Measurements from ENCODE around the gene MRPS25.

The MRPS25 gene

DNA sequence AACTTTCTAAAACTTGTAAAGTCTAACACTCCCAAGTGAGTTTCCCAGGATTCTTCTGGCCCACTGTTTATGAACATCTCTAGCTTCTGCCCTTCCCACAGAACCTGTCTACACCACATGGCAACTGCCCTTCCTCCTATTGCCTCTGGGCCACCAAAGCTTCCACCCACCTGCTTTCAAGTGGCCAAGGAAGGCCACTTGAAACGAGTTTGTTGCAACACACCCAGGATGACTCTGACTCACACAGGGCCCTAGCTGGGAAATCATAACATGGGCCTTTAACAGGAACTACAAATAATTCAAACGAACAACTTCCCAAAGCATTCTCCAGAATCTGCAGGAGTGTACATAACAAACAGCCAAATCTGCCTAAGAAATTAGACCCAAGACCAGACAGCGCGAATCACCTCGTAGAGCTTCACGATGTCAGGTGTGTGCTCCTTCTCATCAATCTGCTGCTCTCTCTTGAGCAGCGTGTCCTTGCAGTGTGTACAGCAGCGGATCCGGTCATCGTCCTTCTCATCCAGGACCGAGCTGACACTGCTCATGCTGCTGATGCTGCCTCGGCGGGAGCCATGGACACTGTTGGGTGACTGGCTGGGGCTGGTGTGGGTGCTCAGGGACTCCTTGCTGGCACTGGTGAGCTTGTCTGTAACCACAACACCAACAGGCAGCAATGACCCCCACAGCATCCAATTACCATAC is 17.0 kb upstream of the MRPS25 start:
- DNase-seq: no peak

DNA sequence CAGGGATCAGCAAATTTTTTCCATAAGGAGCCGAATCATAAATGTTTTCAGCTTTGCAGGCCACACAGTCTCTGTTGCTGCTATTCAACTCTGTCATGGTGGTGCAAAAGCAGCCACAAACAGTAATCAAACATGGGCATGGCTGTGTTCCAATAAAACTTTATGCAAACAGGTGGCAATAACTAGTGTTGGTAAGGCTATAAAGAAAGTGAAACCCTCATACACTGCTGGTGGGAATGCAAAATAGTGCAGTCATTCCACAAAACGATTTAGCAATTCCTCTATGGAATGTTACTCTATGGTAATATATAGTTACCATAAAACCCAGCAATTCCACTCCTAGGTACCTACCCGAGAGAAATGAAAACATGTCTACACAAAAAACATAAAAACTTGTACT is 14.0 kb upstream of the MRPS25 start:
- DNase-seq: no peak

DNA sequence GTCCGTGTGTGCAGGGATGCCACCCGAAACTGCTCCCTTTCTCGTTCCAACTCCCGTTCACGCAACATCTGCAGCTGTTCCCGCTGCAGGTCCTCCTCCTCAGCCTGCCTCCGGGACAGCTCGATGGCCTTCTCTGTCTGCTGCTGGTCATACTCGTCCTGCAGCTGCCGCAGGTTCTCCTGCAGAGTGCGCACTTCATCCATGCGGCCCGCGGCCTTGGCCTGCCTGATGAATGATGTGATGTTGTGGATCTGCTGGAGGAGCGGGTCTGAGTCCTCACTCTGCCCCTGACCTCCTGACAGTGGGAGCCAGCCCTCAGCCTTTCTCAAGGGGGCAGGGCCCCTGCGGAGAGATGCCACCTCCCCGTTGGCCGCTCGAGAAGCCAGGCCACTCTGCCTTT is 9.4 kb upstream of the MRPS25 start:
- DNase-seq: no peak

DNA sequence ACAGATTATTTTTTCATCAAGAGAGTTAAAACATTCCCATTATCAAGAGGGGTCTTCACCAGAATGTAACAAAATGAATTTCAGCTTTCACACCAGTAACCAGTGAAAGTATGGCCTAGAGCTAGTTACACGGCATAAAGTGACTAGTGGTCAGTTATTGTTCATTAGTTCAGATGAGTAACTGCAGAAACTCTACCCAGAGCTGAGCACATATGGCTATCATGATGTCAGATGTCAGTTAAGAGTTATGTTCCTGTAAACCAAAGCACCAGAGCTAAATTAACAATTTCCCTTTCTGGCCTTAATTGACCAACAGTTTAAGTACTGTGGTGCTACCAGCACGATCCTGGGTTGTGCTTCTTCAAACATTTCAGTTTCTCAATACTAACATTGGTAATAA is 6.6 kb upstream of the MRPS25 start:
- no peak for DNase-seq

DNA sequence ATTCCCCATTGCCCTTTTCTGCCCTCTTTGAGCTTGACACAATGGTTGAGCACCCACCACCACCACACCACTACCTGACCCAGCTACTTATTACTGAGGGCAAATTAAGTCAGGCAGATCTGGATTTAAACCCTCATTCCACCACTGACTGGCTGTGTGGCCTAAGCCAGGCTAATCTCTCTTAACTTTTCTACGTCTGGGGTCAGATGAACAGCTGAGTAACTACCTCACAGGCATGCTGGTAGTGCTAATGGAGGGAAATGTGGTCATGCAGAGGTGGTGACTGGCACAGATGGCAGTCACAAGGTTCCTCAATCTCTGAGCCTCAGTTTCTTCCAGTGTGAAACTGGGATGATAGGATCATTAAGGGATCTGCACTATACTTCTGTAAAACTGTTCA is 4.3 kb upstream of the MRPS25 start:
- DNase-seq: no peak

DNA sequence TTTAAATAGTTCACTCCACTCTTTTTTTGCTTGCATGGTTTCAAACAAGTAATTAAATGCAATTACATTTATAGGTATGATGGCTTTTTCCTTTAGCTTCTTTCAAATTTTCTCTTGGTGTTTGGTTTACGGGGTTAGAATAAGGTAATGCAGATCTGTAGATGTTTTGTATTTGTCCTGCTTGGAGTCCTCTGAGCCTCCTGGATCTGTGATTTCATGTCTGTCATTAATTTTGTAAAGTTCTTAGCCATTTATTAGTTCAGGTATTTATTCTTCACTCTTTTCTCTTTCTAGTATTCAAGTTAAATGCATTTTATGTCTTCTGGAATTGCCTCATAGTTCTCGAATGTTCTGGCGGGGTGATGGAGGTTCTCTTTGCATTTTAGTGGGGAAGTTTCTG is 1.4 kb upstream of the MRPS25 start:
- DNase-seq: no peak

DNA sequence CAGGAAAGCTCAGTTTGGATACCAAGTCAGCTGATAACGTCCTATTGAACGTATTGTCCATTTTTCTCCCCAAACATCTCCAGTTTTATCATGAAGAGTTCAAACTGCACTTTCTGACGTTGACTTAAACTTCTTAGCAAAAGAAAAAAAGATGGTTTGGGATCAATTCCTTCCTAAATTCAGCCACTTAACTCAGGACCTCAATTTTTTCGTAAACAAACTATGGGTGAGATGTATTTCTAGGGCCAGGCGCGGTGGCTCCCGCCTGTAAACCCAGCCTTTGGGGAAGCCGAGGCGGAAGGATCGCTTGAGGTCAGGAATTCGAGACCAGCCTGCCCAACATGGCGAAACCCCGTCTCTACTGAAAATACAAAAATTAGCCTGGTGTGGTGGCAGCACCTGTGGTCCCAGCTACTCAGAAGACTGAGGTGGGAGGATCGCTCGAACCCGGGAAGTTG is 464 bp upstream of the MRPS25 start:
- DNase-seq: no peak

DNA sequence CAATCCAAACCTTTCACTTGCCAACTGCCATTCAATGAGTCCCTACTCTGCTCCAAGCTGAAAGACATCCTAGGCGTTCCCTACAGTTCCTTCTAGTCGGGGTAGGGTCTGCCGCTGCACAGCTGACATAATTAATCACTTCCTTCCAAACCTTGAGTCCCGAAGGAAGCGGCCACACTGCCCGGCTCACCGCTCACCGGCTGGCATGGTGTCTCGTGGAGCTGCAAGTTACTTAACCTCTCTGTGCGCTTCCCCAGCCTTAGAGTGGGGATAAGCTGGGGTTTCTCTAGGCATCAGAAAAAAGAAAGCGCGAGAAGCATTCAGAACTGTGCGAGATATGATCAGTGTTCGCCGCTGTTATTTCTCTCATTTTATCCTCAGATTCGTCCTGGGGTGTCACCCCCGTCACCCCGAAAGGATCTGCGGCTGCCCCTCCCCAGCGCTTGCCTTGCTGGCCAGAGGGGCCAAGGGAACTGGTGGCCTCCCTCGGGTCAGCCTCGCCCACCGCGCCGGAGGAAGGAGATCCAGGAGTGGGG is 748 bp downstream of the MRPS25 start:
- DNase-seq: no peak

DNA sequence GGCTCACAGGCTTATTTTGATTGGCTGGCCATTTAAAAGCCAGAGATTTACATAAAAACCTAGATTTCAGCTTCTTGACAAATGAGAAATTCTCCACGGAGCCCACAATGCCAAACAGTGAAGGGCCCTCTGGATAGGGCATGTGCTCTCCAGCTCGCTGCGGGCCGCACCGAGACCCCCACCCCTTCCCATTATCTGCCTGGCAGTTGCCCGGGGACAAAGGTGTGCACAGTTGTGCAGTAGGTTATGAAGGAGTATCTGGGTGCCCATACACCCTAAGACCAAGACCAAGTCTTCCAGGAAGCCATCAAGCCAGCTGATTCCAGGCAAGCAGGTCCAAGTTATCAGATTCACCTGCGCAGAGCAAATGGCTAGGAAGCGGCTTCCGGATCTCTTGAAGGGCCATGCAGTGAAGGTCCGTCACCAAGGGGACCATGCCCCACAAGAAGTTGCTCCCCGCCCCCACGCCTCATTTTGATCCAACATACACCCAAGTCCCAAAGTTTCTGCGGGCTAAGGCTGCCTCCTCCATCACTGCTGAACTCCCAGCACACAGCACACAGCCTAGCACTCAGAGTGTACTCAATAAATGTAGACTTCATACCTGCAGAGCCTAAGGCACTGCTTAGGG is 1.3 kb downstream of the MRPS25 start:
- no peak for DNase-seq

DNA sequence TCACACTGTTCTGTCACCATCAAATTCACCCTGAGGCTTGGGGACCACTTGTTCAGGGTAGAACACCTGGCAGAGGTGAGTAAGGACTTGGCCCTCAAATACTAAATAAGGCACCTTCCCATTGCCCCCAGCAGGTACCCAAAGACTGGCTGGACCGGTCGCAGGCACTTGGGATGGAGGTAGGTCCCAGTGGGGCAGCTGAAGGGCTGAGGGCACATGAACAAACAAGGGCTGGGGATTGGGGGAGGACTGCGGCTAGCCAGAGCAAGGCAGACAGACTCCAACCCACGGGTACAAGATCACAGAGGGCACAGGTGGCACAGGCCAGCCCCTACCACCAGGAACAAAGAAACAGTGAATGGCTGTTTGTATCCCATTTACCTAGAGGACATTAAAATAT is 1.9 kb downstream of the MRPS25 start:
- no peak for DNase-seq

DNA sequence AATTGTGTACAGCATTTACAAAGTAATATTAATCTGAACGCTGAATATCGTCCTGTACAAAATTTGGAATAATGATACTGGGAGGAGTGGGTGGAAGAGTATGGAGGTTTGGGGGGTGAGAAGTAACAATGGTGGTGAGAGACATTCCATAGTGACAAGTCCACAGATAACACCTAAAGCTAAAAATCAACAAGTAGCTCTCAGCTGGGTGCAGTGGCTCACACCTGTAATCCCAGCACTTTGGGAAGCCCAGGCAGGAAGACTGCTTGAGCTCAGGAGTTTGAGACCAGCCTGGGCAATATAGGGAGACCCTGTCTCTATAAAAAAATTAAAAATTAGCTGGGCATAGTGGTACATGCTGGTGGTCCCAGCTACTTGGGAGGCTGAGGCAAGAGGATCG is 5.1 kb downstream of the MRPS25 start:
- DNase-seq: no peak

DNA sequence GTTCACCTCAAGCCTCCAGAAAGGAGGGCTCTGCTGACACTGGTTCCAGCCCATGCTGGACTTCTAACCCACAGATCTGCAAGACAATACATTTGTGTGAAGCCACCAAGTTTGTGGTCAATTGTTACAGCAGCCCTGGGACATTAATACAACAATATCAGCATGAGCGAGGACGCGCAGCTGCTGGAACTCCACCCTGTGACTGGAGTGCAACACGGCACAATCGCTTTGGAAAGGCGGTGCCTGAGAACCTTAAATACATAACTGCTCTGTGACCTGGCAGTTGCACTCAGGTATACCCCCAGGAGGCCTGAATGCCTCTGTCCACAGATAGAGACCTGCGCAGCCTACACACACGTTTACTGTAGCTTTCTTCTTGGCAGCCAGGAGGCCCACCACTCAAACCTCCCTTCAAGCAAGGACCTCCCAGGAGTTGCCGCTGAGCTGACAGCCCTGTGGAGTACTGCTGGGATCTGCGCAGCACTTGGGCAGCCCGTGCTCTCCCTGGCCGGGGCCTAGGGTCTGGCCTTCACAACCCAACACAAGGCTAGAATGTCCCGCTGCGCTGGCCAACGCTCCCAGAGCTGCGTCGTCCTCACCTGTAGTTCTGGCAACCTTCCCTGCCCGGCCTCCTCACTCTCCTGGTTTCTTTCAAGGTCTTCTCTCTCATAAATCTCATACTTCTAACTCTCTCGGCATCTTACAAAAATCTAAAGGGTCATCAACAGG is 8.3 kb downstream of the MRPS25 start:
- no peak for DNase-seq

DNA sequence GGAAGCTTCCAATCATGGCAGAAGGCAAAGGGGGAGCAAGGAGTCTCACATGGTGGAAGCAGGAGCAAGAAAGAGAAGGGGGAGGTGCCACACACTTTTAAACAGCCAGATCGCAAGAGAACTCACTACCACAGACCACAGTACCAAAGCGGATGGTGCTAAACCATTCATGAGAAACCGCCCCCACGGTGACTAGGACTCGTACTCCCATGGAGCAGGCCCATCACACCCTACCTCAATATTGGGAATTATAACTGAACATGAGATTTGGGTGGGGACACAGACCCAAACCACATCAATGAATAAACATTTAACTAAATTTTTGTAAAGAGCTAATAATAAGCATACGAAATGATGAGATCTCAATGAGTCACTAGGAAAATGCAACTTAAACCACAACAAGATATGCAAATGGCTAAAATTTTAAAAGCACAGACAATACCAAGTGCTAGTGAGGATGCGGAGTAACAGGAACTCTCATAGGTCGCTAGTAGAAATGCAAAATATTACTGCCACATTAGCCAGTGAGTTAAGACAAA is 10.0 kb downstream of the MRPS25 start:
- no peak for DNase-seq

DNA sequence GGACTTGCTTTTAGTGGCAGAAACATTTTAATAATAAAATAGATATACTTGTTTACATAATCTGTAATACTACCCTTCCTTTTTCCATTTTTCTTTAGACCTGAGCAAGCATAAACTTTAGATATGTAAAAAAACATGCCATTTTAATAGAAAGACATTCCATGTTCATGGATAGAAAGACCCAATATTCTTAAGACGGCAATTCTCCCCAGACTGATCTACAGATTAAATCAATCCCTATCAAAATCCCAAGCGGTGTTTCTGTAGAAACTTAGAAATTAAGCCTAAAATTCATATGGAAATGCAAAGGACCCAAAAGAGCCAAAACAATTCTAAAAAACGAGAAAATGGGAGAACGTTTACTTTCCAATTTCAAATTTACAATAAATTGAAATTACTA is 11.6 kb downstream of the MRPS25 start:
- no peak for DNase-seq

DNA sequence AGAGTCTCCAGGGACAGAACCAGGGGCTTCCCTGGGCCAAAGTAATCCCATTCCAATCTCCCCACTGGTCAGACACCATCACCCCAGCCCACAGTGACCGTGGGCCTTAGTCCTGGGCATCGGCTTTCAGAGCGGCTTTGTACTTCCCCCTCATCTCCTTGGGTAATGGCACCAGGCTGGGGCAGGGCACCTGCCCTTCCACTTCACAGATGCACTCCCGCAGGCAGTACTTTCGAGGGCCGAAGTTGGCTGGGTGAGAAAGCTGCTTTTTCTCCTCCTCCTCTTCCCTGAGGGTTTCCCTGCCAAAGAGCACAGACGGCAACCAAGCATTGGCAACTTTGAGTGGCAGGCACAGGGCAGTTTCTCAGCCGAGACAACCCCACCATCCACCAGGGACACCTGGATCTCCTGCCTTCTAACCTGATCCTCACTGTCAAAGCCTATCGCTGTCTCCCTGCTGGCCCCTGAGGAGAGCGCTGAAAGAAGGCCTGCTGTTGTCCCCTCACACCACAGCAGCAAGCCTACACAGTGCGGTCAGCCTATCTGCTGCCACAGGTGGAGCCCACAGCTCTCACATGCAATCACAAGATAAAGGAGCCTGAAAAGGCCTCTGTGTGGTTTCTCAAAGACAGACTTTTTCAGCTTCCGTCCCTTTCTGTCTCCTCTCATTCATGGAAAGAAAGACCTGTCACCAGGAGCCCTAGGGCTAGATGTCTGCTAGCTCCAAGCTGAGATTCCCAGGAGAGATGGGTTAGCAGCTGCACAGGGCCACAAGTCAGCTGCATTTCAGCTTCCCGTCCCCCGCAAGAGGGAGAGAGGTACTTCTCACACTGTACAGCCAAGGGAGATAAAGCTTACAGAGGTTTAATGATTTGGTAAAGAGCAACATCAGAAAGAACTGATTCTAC is 12.5 kb downstream of the MRPS25 start:
- no peak for DNase-seq

DNA sequence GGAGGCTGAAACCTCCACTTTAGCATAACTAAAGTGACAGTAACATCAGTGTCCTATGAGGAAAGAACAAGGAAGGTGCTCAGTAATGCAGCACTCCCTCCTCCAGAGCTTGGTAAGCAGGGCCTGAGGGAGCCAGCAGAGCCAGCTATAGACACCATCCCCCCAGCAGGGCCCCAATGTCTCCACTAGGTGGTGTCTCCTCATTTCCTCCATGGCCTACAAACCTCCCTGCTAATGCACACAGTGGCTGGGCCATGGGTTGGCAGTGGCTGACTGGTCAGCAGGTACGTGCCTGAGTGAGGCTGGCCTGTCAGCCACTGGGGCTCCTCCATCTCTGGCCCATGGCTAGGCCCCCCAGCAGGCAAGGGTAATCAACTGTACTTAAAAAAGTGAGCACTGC is 13.6 kb downstream of the MRPS25 start:
- no peak for DNase-seq

DNA sequence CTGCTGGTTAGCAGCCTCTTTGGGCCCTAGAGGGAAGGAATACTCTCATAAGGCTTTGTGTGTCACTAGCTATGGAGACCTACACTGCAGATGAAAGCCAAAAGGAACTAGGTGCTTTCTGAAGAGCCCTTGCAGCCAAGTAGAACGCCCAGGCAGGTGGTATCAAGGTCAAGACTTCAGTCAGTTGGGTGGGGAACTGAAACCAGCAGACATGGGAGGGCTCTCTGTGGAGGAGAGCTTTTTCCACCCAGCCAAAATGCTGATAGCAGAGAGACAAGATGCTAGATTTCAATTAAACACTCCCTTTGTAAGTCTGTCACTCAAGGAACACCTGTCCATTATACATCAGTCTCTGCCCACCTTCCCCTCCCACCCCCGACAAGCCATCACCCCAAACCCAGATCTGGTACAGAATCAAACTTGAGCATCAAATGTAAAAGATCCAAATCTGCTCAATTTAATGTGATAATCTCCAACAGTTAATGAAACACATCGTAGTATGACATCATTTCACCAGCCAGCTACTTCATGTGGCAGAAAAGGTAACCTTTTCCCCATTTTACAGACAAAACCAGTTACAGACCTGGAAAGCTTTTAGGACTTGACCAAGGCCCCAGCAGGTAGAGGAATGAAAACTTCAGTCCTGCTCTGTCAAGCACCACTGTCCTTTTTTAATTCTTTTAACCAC is 14.6 kb downstream of the MRPS25 start:
- no peak for DNase-seq

DNA sequence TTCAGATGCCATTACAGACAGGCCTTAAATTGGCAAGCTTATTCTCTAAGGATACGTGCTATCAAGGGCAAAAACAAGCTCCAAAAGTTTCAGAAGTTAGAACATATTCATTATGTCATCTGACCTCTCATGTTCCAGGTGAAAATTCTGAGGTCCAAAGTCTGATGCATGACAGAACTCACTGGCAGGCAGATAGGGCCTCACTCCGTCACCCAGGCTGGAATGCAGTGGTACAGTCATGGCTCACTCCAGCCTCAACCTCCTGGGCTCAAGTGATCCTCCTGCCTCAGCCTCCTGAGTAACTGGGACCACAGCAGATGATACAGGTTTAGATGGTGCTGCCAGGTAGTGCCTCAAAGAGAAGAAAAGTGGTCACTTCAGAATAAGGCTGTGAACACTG is 15.5 kb downstream of the MRPS25 start:
- no peak for DNase-seq

DNA sequence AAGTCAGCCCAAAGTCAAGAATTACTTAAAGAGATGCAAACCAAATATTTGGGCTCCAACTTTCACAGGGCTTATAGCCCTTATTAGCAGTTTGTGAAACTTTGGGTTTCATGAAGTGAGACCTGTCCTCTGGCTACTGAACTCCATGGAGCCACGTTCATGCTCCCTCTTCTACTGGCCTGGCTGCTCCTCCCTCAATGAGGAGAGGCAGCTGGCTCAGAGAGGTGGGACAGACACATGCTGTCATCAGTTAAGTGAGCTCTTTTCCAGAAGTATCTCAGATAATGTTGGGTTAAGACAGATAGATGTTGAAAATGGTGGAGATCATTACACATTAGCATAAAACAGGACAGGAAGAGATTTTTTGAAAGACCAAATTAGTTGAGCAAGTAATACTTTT is 19.4 kb downstream of the MRPS25 start:
- DNase-seq: no peak

DNA sequence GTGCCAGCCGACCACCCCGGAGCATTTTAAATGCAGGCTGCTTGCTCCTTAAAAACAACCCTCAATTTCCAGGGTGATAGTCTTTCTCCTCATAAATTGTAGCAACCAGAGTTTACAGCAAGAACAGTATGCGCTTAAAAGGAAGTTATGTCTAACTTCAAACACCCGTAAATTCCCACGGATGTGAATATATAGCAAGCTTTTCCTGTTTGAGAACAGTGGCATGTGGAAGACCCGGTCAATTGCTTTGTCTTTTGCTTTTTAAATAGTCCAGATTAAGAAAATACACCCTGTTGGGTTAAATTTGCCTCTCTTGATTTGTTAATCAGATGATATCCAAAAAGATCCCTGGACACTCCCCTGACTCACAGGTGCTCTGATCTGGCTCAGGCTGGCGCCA is 20.8 kb downstream of the MRPS25 start:
- no peak for DNase-seq

DNA sequence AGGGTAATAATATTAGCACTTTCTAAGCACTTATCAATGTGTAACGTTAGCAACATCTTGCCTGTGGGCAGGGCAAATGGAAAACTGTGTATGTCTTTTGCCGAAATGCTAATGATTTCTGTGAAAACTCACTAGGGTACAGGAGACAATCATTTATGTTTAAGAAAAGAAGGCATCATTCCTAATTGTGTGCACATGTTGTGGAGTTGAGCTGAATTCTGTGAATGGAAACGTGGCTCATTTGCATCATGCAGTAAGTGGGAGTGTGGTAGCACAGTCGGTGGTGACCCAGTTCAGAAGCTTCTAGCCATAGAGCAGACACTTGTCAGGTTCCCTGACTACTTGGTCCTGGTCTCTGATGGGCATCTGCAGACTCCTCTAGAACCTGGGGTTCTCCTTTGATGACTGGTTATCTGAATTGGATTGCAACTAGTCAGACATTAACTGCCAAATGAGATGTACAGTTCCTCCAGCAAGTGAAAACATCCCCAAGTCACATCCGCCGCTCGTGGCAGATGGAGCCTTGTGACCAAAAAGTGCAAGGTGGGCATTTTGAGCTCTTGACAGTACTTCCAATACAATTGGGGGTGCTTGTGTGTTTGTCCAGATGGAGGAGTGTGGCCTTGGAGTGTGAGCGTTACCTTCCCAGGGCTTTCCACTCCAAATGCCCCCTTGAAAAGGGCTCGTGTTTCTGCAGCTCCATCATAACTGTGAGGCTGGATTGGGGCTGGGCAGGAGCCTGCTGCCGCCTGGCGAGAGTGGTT is 21.5 kb downstream of the MRPS25 start:
- no peak for DNase-seq

Data from cerebellar nuclear complex (tissue), 1 donor.